GM19467 (cell line): ENCODE measurements around the gene FUS.

ENCODE experiments used
- ATAC-seq: cut with Tn5 transposase; IDR thresholded peaks from one replicate; pipeline ENCODE4 v1.9.1; 2021; ENCODE audit warnings: mild to moderate bottlenecking, moderate library complexity; ENCODE audit not compliant: unreplicated experiment

Gene FUS

DNA sequence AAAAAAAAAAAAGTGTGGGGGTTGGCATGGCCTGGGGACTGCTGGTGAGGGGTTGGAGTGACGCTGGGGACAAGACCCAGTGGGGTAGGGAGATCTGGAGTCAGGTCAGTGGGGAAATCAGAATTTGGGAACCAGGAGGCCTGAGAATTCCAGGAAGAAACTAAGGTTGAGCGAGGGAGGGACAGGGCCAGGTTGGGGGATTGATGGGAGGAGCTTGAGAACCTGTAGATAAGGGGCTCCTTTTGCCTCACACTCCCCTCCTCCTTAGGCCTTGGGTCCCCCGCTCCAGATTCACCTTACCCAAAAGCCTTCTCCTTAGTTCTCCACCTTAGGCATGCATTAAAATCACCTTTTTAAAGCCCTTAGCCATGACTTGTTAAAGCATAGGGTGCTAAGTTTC, 45.3 kb downstream of the FUS start:
- no peak for ATAC-seq

- no peak for ATAC-seq
Observed at GRCh38 chr16:31228206-31228605, 48.3 kb downstream of the FUS start.

- ATAC-seq, result no peak
Observed at GRCh38 chr16:31229501-31229900, 49.6 kb downstream of the FUS start.

DNA sequence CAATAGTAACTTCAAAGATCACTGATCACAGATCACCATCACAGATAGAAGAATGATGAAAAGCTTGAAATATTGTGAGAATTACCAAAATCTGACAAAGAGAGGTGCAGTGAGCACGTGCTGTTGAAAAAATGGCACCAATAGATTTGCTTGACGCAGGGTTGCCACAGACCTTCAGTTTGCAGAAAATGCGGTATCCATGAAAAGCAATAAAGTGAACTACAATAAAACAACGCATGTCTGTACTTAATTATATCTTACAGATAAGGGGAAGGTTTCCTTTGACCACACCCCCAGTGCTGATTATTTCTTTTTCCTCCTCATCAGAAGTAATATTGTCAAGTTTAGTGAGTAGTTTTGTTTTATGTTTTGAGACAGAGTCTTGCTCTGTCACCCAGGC, 58.1 kb downstream of the FUS start:
- no peak for ATAC-seq
